Cardiac fibroblast (primary cell): ENCODE data around the gene PLEKHF1.

ENCODE experiments used
- DNase-seq, 2 donors: peaks; one replicate each; pipeline versions ENCODE4 v3.0.0 to v3.0.0-alpha.2; 2010; ENCODE audit warnings: low read depth in 2 of 2
- H3K4me3 ChIP-seq, 2 donors: replicated peaks in 1 of 2; 1 replicate in 1 of 2; 2 replicates in 1 of 2; pipeline ENCODE4 v1.5.1; 2011; ENCODE audit warnings: low read depth in 2 of 2, low read length in 2 of 2, mild to moderate bottlenecking in 2 of 2, moderate library complexity in 1 of 2
- CTCF ChIP-seq: IDR thresholded peaks from one replicate; pipeline ENCODE4 v1.5.1; 2011; ENCODE audit warnings: low read depth, mild to moderate bottlenecking, low read length, inconsistent platforms

The PLEKHF1 gene

GRCh38 chr19:29680937-29681336, 15.7 kb downstream of the PLEKHF1 start:
- no peak for TF ChIP-seq CTCF
- H3K4me3 ChIP-seq: no peak overlapping the region
- no peak for DNase-seq

- no peak for TF ChIP-seq CTCF
- peak in 1 of 2 donors; percentile 71 for DNase-seq
- no peak overlapping the region for H3K4me3 ChIP-seq
Observed at GRCh38 chr19:29681422-29682235, 16.4 kb downstream of the PLEKHF1 start.

- no peak for TF ChIP-seq CTCF
- DNase-seq: no peak
Observed at GRCh38 chr19:29682236-29682895, 17.1 kb downstream of the PLEKHF1 start.

GRCh38 chr19:29683009-29683408, 17.7 kb downstream of the PLEKHF1 start:
- TF ChIP-seq CTCF: no peak
- peak in 1 of 2 donors; percentile 74 for DNase-seq
- H3K4me3 ChIP-seq: no peak overlapping the region

More at GRCh38 chr19:29682236-29682895, 17.1 kb downstream of the PLEKHF1 start:
- H3K4me3 ChIP-seq: no peak overlapping the region

- DNase-seq: peak in 1 of 2 donors; percentile 62
- no peak for TF ChIP-seq CTCF
- H3K4me3 ChIP-seq: no peak overlapping the region
Observed at GRCh38 chr19:29685326-29685725, 20.1 kb downstream of the PLEKHF1 start.

- no peak for TF ChIP-seq CTCF
- no peak overlapping the region for H3K4me3 ChIP-seq
- no peak for DNase-seq
Observed at GRCh38 chr19:29686285-29686805, 21.1 kb downstream of the PLEKHF1 start.
